Trophoblast cell (in vitro differentiated cells and primary cell): Measurements from ENCODE around the gene OXNAD1.

Source experiments
- DNase-seq, 2 donors: peaks; one replicate each; pipeline ENCODE4 v3.0.0-alpha.2; 2016
- H2AFZ ChIP-seq: 2 replicates; pipeline ENCODE4 v1.6.1; 2013; ENCODE audit warnings: low read length, moderate library complexity, mild to moderate bottlenecking; ENCODE audit not compliant: insufficient read depth, poor library complexity
- H2AK5ac ChIP-seq: 2 replicates; pipeline ENCODE4 v1.6.1; 2013; ENCODE audit warnings: mild to moderate bottlenecking, low read length
- H2BK120ac ChIP-seq: 2 replicates; pipeline ENCODE4 v1.6.1; 2013; ENCODE audit warnings: low read length, mild to moderate bottlenecking, moderate library complexity; ENCODE audit not compliant: insufficient read depth, poor library complexity
- H2BK12ac ChIP-seq: 2 replicates; pipeline ENCODE4 v1.6.1; 2013; ENCODE audit warnings: mild to moderate bottlenecking, low read length, moderate library complexity
- H2BK5ac ChIP-seq: 2 replicates; pipeline ENCODE4 v1.6.1; 2013; ENCODE audit warnings: low read length, low read depth, moderate library complexity, mild to moderate bottlenecking; ENCODE audit not compliant: poor library complexity
- H3K14ac ChIP-seq: 2 replicates; pipeline ENCODE4 v1.6.1; 2013; ENCODE audit warnings: mild to moderate bottlenecking, low read length
- H3K18ac ChIP-seq: 2 replicates; pipeline ENCODE4 v1.6.1; 2013; ENCODE audit warnings: mild to moderate bottlenecking, low read length
- H3K23ac ChIP-seq: 2 replicates; pipeline ENCODE4 v1.6.1; 2013; ENCODE audit warnings: low read length
- H3K27ac ChIP-seq: 2 replicates; pipeline ENCODE4 v1.5.1; 2013; ENCODE audit warnings: low read depth, mild to moderate bottlenecking, inconsistent platforms, low read length, moderate library complexity
- H3K27me3 ChIP-seq: 2 replicates; pipeline ENCODE4 v1.6.1; 2013; ENCODE audit warnings: inconsistent platforms, mild to moderate bottlenecking, low read length, moderate library complexity; ENCODE audit not compliant: insufficient read depth
- H3K36me3 ChIP-seq, 2 experiments: 1 replicate in 1 of 2; 2 replicates in 1 of 2; pipeline ENCODE4 v1.6.1; 2013; ENCODE audit warnings: low read length in 2 of 2, mild to moderate bottlenecking in 2 of 2, moderate library complexity in 1 of 2; ENCODE audit not compliant: insufficient read depth in 2 of 2, control insufficient read depth in 1 of 2
- H3K4ac ChIP-seq: 2 replicates; pipeline ENCODE4 v1.6.1; 2013; ENCODE audit warnings: low read depth, mild to moderate bottlenecking, low read length, moderate library complexity
- H3K4me1 ChIP-seq, 2 experiments: 1 replicate in 1 of 2; 2 replicates in 1 of 2; pipeline ENCODE4 v1.6.1; 2013; ENCODE audit warnings: low read length in 2 of 2, mild to moderate bottlenecking in 2 of 2, moderate library complexity in 1 of 2; ENCODE audit not compliant: insufficient read depth in 2 of 2, control insufficient read depth in 1 of 2
- H3K4me2 ChIP-seq: 2 replicates; pipeline ENCODE4 v1.6.1; 2013; ENCODE audit warnings: inconsistent platforms, mild to moderate bottlenecking, low read length, moderate library complexity
- H3K4me3 ChIP-seq: 2 replicates; pipeline ENCODE4 v1.5.1; 2013; ENCODE audit warnings: mild to moderate bottlenecking, low read depth, low read length, inconsistent platforms
- H3K79me1 ChIP-seq: one replicate; pipeline ENCODE4 v1.6.1; 2013; ENCODE audit warnings: low read length
- H3K79me2 ChIP-seq: 2 replicates; pipeline ENCODE4 v1.6.1; 2013; ENCODE audit warnings: low read length, mild to moderate bottlenecking; ENCODE audit not compliant: control insufficient read depth, insufficient read depth, poor library complexity
- H3K9ac ChIP-seq: 2 replicates; pipeline ENCODE4 v1.6.1; 2013; ENCODE audit warnings: mild to moderate bottlenecking, low read length
- H3K9me3 ChIP-seq: 2 replicates; pipeline ENCODE4 v1.6.1; 2013; ENCODE audit warnings: low read depth, mild to moderate bottlenecking, control low read depth, inconsistent platforms, low read length; ENCODE audit not compliant: insufficient read depth
- H4K12ac ChIP-seq: 2 replicates; pipeline ENCODE4 v1.6.1; 2013; ENCODE audit warnings: low read depth, mild to moderate bottlenecking, low read length, moderate library complexity
- H4K8ac ChIP-seq: 2 replicates; pipeline ENCODE4 v1.6.1; 2013; ENCODE audit warnings: low read depth, mild to moderate bottlenecking, low read length, moderate library complexity
- H4K91ac ChIP-seq: one replicate; pipeline ENCODE4 v1.6.1; 2013; ENCODE audit warnings: low read depth, mild to moderate bottlenecking, low read length, moderate library complexity
- WGBS: extraction: QIAGEN DNeasy Blood & Tissue Kit; methylation state at CpG from one replicate; pipeline ENCODE4 v1.1.7; 2013; ENCODE audit warnings: missing lambda C conversion rate; ENCODE audit not compliant: insufficient read length, insufficient coverage; ENCODE audit errors: extremely low coverage; 5-methylcytosine and 5-hydroxymethylcytosine counted together

Gene OXNAD1

GRCh38 chr3:16338999-16339398 is 74.0 kb downstream of the OXNAD1 start:
- WGBS = no CpG with 5 or more reads among the region's 1 CpG
- Histone ChIP-seq H2AK5ac (no peak overlapping the region), H3K9ac (no peak overlapping the region), H2BK120ac (no peak overlapping the region), H3K4me2 (no peak overlapping the region), H3K36me3 (no peaks in the 10 kb centered on the region), H3K4ac (no peak overlapping the region), H3K79me1 (no peaks in the 10 kb centered on the region), H3K4me3 (no peak overlapping the region), H2BK5ac (no peak overlapping the region), H2AFZ (no peak overlapping the region), H3K4me1 (no peaks in the 10 kb centered on the region), H3K27ac (no peak overlapping the region), H3K9me3 (peaks cover 4% of the 10 kb centered on the region), H4K12ac (no peak overlapping the region), H3K23ac (no peak overlapping the region), H3K27me3 (no peaks in the 10 kb centered on the region), H3K79me2 (no peaks in the 10 kb centered on the region), H3K18ac (no peak overlapping the region), H2BK12ac (no peak overlapping the region), H4K8ac (no peak overlapping the region), H4K91ac (no peak overlapping the region), H3K14ac (no peak overlapping the region)
- DNase-seq = peak; percentile 85 to 96

GRCh38 chr3:16343101-16343500 is 78.1 kb downstream of the OXNAD1 start:
- WGBS = no CpG with 5 or more reads among the region's 1 CpG
- no peak overlapping the region for H4K8ac ChIP-seq
- H4K91ac ChIP-seq = no peak overlapping the region
- no peaks in the 10 kb centered on the region for H3K79me1 ChIP-seq
- H3K4me2 ChIP-seq = no peak overlapping the region
- no peak overlapping the region for H4K12ac ChIP-seq
- H3K4me1 ChIP-seq = no peaks in the 10 kb centered on the region
- no peak overlapping the region for H3K4ac ChIP-seq
- no peak overlapping the region for H3K14ac ChIP-seq
- H3K4me3 ChIP-seq = no peak overlapping the region
- H2BK120ac ChIP-seq = no peak overlapping the region
- H2BK12ac ChIP-seq = no peak overlapping the region
- H3K36me3 ChIP-seq = peaks cover 0 to 4% of the 10 kb centered on the region in 2 experiments
- H2AK5ac ChIP-seq = no peak overlapping the region
- H2AFZ ChIP-seq = no peak overlapping the region
- no peaks in the 10 kb centered on the region for H3K27me3 ChIP-seq
- DNase-seq = no peak
- H2BK5ac ChIP-seq = no peak overlapping the region
- no peak overlapping the region for H3K23ac ChIP-seq
- no peaks in the 10 kb centered on the region for H3K9me3 ChIP-seq
- no peaks in the 10 kb centered on the region for H3K79me2 ChIP-seq
- no peak overlapping the region for H3K18ac ChIP-seq
- no peak overlapping the region for H3K9ac ChIP-seq
- H3K27ac ChIP-seq = no peak overlapping the region

GRCh38 chr3:16346413-16347081 is 81.5 kb downstream of the OXNAD1 start:
- H3K4me1 ChIP-seq = no peaks in the 10 kb centered on the region
- no peak overlapping the region for H2BK5ac ChIP-seq
- H4K12ac ChIP-seq = no peak overlapping the region
- H2AK5ac ChIP-seq = no peak overlapping the region
- H3K23ac ChIP-seq = no peak overlapping the region
- no peak overlapping the region for H3K27ac ChIP-seq
- no peak overlapping the region for H3K18ac ChIP-seq
- no peak overlapping the region for H4K91ac ChIP-seq
- no peak overlapping the region for H3K4me2 ChIP-seq
- no peak overlapping the region for H3K9ac ChIP-seq
- no peaks in the 10 kb centered on the region for H3K79me1 ChIP-seq
- H3K27me3 ChIP-seq = no peaks in the 10 kb centered on the region
- no peak overlapping the region for H3K14ac ChIP-seq
- WGBS = no CpG with 5 or more reads among the region's 7 CpGs
- no peak overlapping the region for H2BK12ac ChIP-seq
- no peak overlapping the region for H2AFZ ChIP-seq
- H3K36me3 ChIP-seq = peaks cover 0 to 4% of the 10 kb centered on the region in 2 experiments
- no peaks in the 10 kb centered on the region for H3K79me2 ChIP-seq
- no peak overlapping the region for H3K4me3 ChIP-seq
- no peak for DNase-seq
- H4K8ac ChIP-seq = no peak overlapping the region
- no peak overlapping the region for H2BK120ac ChIP-seq
- no peaks in the 10 kb centered on the region for H3K9me3 ChIP-seq
- H3K4ac ChIP-seq = no peak overlapping the region

GRCh38 chr3:16347548-16347947 is 82.5 kb downstream of the OXNAD1 start:
- H4K8ac ChIP-seq = no peak overlapping the region
- no peaks in the 10 kb centered on the region for H3K79me1 ChIP-seq
- H3K4me2 ChIP-seq = no peak overlapping the region
- no peak overlapping the region for H3K14ac ChIP-seq
- H3K4me3 ChIP-seq = no peak overlapping the region
- no peak for DNase-seq
- H3K23ac ChIP-seq = no peak overlapping the region
- no peaks in the 10 kb centered on the region for H3K27me3 ChIP-seq
- no peak overlapping the region for H3K18ac ChIP-seq
- H4K12ac ChIP-seq = no peak overlapping the region
- no peak overlapping the region for H2AK5ac ChIP-seq
- H3K9me3 ChIP-seq = no peaks in the 10 kb centered on the region
- no peak overlapping the region for H2AFZ ChIP-seq
- no peak overlapping the region for H4K91ac ChIP-seq
- WGBS = no CpG with 5 or more reads among the region's 4 CpGs
- H3K27ac ChIP-seq = no peak overlapping the region
- peaks cover 0 to 4% of the 10 kb centered on the region in 2 experiments for H3K36me3 ChIP-seq
- H3K4me1 ChIP-seq = no peaks in the 10 kb centered on the region
- H2BK5ac ChIP-seq = no peak overlapping the region
- H3K4ac ChIP-seq = no peak overlapping the region
- H3K9ac ChIP-seq = no peak overlapping the region
- no peak overlapping the region for H2BK120ac ChIP-seq
- H2BK12ac ChIP-seq = no peak overlapping the region
- H3K79me2 ChIP-seq = no peaks in the 10 kb centered on the region
